Lower leg skin (tissue), 3 donors: Measurements from ENCODE around the gene ZNF69.
"Not testable (repeated sequence)": the region's sequence is repeated elsewhere in the genome, so short reads cannot be mapped to it uniquely, and the experiment has no call there.

ENCODE experiments used
- CTCF ChIP-seq, 3 donors: fragments of 450-650 bp; IDR thresholded peaks; one replicate each; pipeline ENCODE4 v1.5.1; 2016; ENCODE audit warnings: antibody characterized with exemption in 3 of 3, mild to moderate bottlenecking in 3 of 3, moderate library complexity in 2 of 3
- POLR2A ChIP-seq, 2 donors: fragments of 450-650 bp; IDR thresholded peaks; one replicate each; pipeline ENCODE4 v1.6.1; 2016 to 2017; ENCODE audit warnings: antibody characterized with exemption in 2 of 2, mild to moderate bottlenecking in 1 of 2, moderate library complexity in 1 of 2

- not testable (repeated sequence) for TF ChIP-seq CTCF, POLR2A (IDR thresholded peaks at IDR 0.05)
Observed at GRCh38 chr19:11867766-11868165, 19.8 kb upstream of the ZNF69 start.
